HepG2 (cell line): ENCODE measurements around the gene KIRREL3. TPM values are rescaled to one million over a fixed set of nuclear protein-coding genes. Genes with fewer than 3 reads are reported as not detected.

Source experiments
- ATAC-seq: fragments of 200-7000 bp; cut with Tn5 transposase; 3 replicates; pipeline ENCODE4 v1.9.1; 2020; ENCODE audit warnings: mild to moderate bottlenecking, moderate library complexity
- BruUV-seq: library from RNA; stranded (reverse); fragments of 400-500 nt; replicated peaks from 2 replicates; lab custom pipeline; 2021; lab: Mats Ljungman, UMichigan
- CTCF ChIA-PET: fragments of 300-600 bp; formaldehyde crosslinking; extraction: SDS; loops from one replicate; lab custom pipeline; 2021; ENCODE audit warnings: low total read pairs, inconsistent platforms, low intra/inter-chr PET ratio; lab: Yijun Ruan, JAX
- POLR2A ChIA-PET: fragments of 350-600 bp; sonication (Branson Sonifier 250); formaldehyde crosslinking; loops from one replicate; lab custom pipeline; 2020; ENCODE audit warnings: antibody characterized with exemption, inconsistent platforms; lab: Yijun Ruan, JAX
- DNase-seq: peaks from one replicate; pipeline ENCODE4 v3.0.0-alpha.2; 2015; ENCODE audit warnings: low spot score
- FAIRE-seq: peaks from 3 replicates; lab custom pipeline; 2011; peaks lifted over from hg19 to GRCh38; lab: Jason Lieb, UNC
- H2AFZ ChIP-seq: one replicate; pipeline ENCODE4 v1.6.1; 2011; ENCODE audit warnings: low read length, inconsistent platforms
- H3K27ac ChIP-seq: fragments of 300-600 bp; 3 replicates; pipeline ENCODE4 v1.8.0; 2011; ENCODE audit warnings: mixed run types, mild to moderate bottlenecking, mixed read lengths, low read length, inconsistent platforms; ENCODE audit not compliant: insufficient read depth; ENCODE audit errors: extremely low read length
- H3K27me3 ChIP-seq, 2 experiments: fragments of 200-600 bp in 1 of 2; 2 replicates in 1 of 2; 3 replicates in 1 of 2; pipeline versions ENCODE4 v1.6.0 to v1.8.0; 2011; ENCODE audit warnings: low read length in 2 of 2, mild to moderate bottlenecking in 2 of 2, moderate library complexity in 2 of 2, inconsistent platforms in 1 of 2; ENCODE audit not compliant: insufficient read depth in 2 of 2, control insufficient read depth in 1 of 2
- H3K36me3 ChIP-seq, 2 experiments: fragments of 200-600 bp in 1 of 2; replicated peaks in 1 of 2; 2 replicates in 1 of 2; 3 replicates in 1 of 2; pipeline versions ENCODE4 v1.5.1 to v1.8.0; 2011; ENCODE audit warnings: low read length in 2 of 2, inconsistent platforms in 1 of 2; ENCODE audit not compliant: insufficient read depth in 2 of 2, control insufficient read depth in 1 of 2
- H3K4me1 ChIP-seq: 2 replicates; pipeline ENCODE4 v1.5.1; 2012; ENCODE audit warnings: low read length, inconsistent platforms; ENCODE audit not compliant: insufficient read depth
- H3K4me2 ChIP-seq: 2 replicates; pipeline ENCODE4 v1.6.0; 2011; ENCODE audit warnings: low read depth, low read length, inconsistent platforms
- H3K4me3 ChIP-seq, 3 experiments: fragments of 200-600 bp in 1 of 3; sonication (generic), shearing (Covaris generic) in 1 of 3; replicated peaks in 1 of 3; 2 replicates each; pipeline ENCODE4 v1.5.1; 2011 to 2016; ENCODE audit warnings: low read length in 3 of 3, inconsistent platforms in 2 of 3, low read depth in 2 of 3, mild to moderate bottlenecking in 2 of 3, control low read depth in 1 of 3, mixed read lengths in 1 of 3; ENCODE audit not compliant: insufficient read depth in 1 of 3
- H3K79me2 ChIP-seq: one replicate; pipeline ENCODE4 v1.6.1; 2011; ENCODE audit warnings: low read length, inconsistent platforms; ENCODE audit not compliant: insufficient read depth
- H3K9ac ChIP-seq: 2 replicates; pipeline ENCODE4 v1.6.0; 2011; ENCODE audit warnings: mild to moderate bottlenecking, low read depth, low read length, inconsistent platforms; ENCODE audit not compliant: insufficient read depth
- H3K9me3 ChIP-seq: 2 replicates; pipeline ENCODE4 v1.5.1; 2012; ENCODE audit warnings: mild to moderate bottlenecking, low read length
- H4K20me1 ChIP-seq: 2 replicates; pipeline ENCODE4 v1.6.0; 2011; ENCODE audit warnings: inconsistent platforms, mild to moderate bottlenecking, low read length, moderate library complexity; ENCODE audit not compliant: insufficient read depth
- CBX5 ChIP-seq: sonication (generic); formaldehyde crosslinking; IDR thresholded peaks from 2 replicates; pipeline ENCODE4 v1.4.0; 2020; ENCODE audit warnings: missing genetic modification reagents, borderline replicate concordance
- IKZF5 ChIP-seq: IDR thresholded peaks from 2 replicates; pipeline ENCODE4 v1.6.1; 2018; ENCODE audit warnings: missing genetic modification reagents, mild to moderate bottlenecking, missing compliant biosample characterization
- MAF1 ChIP-seq: sonication (generic); formaldehyde crosslinking; IDR thresholded peaks from 2 replicates; pipeline ENCODE4 v1.5.0; 2020; ENCODE audit warnings: missing genetic modification reagents, borderline replicate concordance
- SMARCC2 ChIP-seq: fragments of 450-650 bp; IDR thresholded peaks from 2 replicates; pipeline ENCODE4 v1.6.1; 2017; ENCODE audit warnings: antibody characterized with exemption, mild to moderate bottlenecking
- ZNF124 ChIP-seq: sonication (generic); formaldehyde crosslinking; IDR thresholded peaks from 2 replicates; pipeline ENCODE4 v1.4.0; 2020; ENCODE audit warnings: missing genetic modification reagents
- ZNF24 ChIP-seq: fragments of 450-650 bp; IDR thresholded peaks from 2 replicates; pipeline ENCODE4 v1.6.1; 2017; ENCODE audit warnings: antibody characterized with exemption, mild to moderate bottlenecking
- ZNF781 ChIP-seq: sonication (generic); formaldehyde crosslinking; IDR thresholded peaks from 2 replicates; pipeline ENCODE4 v1.5.1; 2020; ENCODE audit warnings: borderline replicate concordance, mild to moderate bottlenecking, missing genetic modification reagents; ENCODE audit errors: not compliant biosample characterization
- WGBS: methylation state at CpG from one replicate; pipeline ENCODE4 v1.1.6; 2017; ENCODE audit warnings: low lambda C conversion rate; 5-methylcytosine and 5-hydroxymethylcytosine counted together
- in situ Hi-C: cut with HindIII; loops from 2 replicates; pipeline ENCODE4 v1.10.0; 2017; ENCODE audit warnings: low pct_unique_long_range_greater_than_20kb; ENCODE audit not compliant: extremely low pct_ligation_motif_present
- intact Hi-C: fragments of 100-400 bp; cut with micrococcal nuclease; formaldehyde crosslinking; loops from one replicate; pipeline ENCODE4 v1.10.0; 2022; ENCODE audit not compliant: unreplicated experiment
- polyA plus RNA-seq, 8 experiments: library from polyadenylated mRNA; depleted of rRNA in 3 of 8; stranded (reverse) in 7 of 8; unstranded in 1 of 8; fragments of >200 nt; fragmentation: Illumina TruSeq in 4 of 8; extraction: Trizol in 4 of 8; gene quantifications; 2 replicates each; pipeline versions ENCODE4 v1.2.1 to v1.2.3, GENCODE V29; 2011 to 2016; ENCODE audit warnings: low read depth in 4 of 8, missing spikeins in 1 of 8, mixed read lengths in 1 of 8; ENCODE audit not compliant: insufficient read depth in 1 of 8
- total RNA-seq, 5 experiments: library from RNA; depleted of rRNA; stranded (reverse); fragments of >200 nt; fragmentation: Illumina TruSeq; extraction: Trizol; gene quantifications; 2 replicates each; pipeline ENCODE4 v1.2.3, GENCODE V29; 2016; ENCODE audit warnings: low read depth in 1 of 5
- TF ChIP-seq, protein P1 (sequence below): sonication (generic); formaldehyde crosslinking; IDR thresholded peaks from 2 replicates; pipeline ENCODE4 v1.8.0; 2022; ENCODE audit warnings: mild to moderate bottlenecking, missing genetic modification reagents
- TF ChIP-seq, protein P2 (sequence below): sonication (generic); formaldehyde crosslinking; IDR thresholded peaks from 2 replicates; pipeline ENCODE4 v1.4.0; 2020; ENCODE audit warnings: low read depth, mild to moderate bottlenecking, missing genetic modification reagents

The KIRREL3 gene
- total and polyA plus RNA-seq, 2 of the 13 experiments (the other 11 are each of a cell fraction or from before 2014, with no cell fraction given), result not detected

DNA sequence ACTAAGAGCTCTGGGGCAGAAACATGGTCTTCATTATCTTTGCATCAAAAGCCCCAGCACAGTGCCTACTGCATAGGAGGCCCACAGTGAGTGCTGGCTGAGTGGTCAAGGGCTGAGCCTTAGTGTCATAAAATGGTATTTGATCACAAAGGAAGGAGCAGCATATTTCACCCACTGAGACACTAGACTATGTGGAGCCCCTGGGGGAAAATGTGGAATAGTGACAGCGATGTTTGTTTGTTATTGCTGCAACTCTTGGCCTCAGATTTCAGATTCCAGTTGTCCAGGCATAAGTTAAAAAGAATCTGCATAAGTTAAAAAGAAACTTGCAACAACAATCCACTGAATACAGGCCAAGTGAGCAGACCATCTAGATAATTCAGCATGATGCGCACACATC, 7.0 kb downstream of the KIRREL3 start:
- H4K20me1 ChIP-seq, result 0 out of 2 replicates have a peak, but pooled peaks cover 2% of the 10 kb centered on the region
- DNase-seq, result no peak
- no peak overlapping the region for H2AFZ ChIP-seq
- H3K27me3 ChIP-seq, result peaks cover 3 to 21% of the 10 kb centered on the region in 2 experiments; a peak in 4 of 5 replicates
- H3K4me3 ChIP-seq, result no peak overlapping the region
- TF ChIP-seq ZNF24, result no peak
- no peak for TF ChIP-seq ZNF124 (CRISPR knock-in tag)
- TF ChIP-seq CBX5 (CRISPR knock-in tag), result no peak
- TF ChIP-seq MAF1 (CRISPR knock-in tag), result no peak
- TF ChIP-seq ZNF781 (CRISPR knock-in tag), result no peak
- TF ChIP-seq, protein P1, sequence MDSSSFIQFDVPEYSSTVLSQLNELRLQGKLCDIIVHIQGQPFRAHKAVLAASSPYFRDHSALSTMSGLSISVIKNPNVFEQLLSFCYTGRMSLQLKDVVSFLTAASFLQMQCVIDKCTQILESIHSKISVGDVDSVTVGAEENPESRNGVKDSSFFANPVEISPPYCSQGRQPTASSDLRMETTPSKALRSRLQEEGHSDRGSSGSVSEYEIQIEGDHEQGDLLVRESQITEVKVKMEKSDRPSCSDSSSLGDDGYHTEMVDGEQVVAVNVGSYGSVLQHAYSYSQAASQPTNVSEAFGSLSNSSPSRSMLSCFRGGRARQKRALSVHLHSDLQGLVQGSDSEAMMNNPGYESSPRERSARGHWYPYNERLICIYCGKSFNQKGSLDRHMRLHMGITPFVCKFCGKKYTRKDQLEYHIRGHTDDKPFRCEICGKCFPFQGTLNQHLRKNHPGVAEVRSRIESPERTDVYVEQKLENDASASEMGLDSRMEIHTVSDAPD (CRISPR knock-in tag), result no peak
- TF ChIP-seq IKZF5 (CRISPR knock-in tag), result no peak
- TF ChIP-seq SMARCC2, result no peak
- TF ChIP-seq, protein P2, sequence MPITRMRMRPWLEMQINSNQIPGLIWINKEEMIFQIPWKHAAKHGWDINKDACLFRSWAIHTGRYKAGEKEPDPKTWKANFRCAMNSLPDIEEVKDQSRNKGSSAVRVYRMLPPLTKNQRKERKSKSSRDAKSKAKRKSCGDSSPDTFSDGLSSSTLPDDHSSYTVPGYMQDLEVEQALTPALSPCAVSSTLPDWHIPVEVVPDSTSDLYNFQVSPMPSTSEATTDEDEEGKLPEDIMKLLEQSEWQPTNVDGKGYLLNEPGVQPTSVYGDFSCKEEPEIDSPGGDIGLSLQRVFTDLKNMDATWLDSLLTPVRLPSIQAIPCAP (CRISPR knock-in tag), result no peak
- TF ChIP-seq, all 625 proteins: peak for 0
- ChIA-PET CTCF (no interaction called here), POLR2A (no interaction called here)
- H3K9me3 ChIP-seq, result no peaks in the 10 kb centered on the region
- in situ Hi-C loops, result loop anchor here (5.0 kb wide), 2 partner anchors 276 to 386 kb away; no protein-coding TSS in a partner anchor
- 2% methylated on average over 2 of the region's 2 CpGs for WGBS
- FAIRE-seq (no peak), ATAC-seq (no peak)
- BruUV-seq, result no TSS peak
- intact Hi-C loops, result no loop called here
- no peaks in the 10 kb centered on the region for H3K4me1 ChIP-seq
- no peaks in the 10 kb centered on the region for H3K36me3 ChIP-seq
- no peak overlapping the region for H3K9ac ChIP-seq
- no peaks in the 10 kb centered on the region for H3K79me2 ChIP-seq
- no peak overlapping the region for H3K4me2 ChIP-seq
- no peak overlapping the region for H3K27ac ChIP-seq
